HK-2 (cell line): ENCODE measurements around the gene UTP11.
"Not testable (repeated sequence)": the region's sequence is repeated elsewhere in the genome, so short reads cannot be mapped to it uniquely, and the experiment has no call there.

Source experiments
- DNase-seq: peaks from one replicate; pipeline ENCODE4 v3.0.0-alpha.2; 2018; ENCODE audit not compliant: unreplicated experiment

The UTP11 gene

DNA sequence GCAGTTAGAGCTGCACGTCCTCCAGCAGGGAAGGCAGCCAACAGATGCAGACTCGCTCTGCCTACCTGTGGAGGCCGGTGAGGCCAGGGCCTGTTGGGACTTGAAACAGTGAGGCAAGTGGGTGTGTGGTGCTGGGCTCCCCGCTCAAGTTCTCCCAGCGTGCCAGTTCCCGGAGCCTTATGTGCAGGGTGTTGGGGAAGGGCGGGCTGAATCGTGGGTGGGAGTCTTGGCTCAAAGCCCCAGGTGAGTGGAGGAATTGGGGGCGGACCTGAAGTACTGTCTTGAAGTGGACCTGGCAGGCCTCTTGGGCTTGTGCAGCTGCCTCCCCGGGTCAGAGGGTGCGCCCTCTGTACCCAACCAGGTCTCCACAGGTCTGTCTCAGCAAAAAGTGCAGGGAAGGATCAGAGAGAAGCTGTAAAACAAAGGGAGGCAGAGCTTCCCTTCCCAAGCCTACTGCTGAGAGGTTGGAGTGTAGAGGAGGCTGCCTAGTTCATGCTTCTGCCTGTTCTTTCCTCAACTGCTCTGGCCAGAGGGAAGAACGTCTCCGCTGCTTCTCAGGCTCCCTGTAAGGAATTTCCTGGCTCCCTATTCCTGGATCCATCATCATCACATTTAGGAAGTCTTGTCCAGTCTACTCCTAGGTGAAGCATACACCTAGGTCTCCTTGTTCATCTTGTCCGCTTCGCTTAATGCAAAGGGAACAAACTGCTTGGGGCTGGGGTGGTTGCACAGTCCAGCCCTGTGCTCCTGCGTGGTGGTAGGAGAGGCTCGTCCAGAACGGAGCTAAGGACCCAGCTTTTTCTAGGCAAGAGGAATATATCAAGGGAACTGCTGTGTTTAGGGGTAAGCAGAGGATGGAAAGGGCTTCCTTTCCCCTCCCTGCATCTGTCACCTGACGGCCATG lies 14.9 kb downstream of the UTP11 start:
- no peak for DNase-seq

DNA sequence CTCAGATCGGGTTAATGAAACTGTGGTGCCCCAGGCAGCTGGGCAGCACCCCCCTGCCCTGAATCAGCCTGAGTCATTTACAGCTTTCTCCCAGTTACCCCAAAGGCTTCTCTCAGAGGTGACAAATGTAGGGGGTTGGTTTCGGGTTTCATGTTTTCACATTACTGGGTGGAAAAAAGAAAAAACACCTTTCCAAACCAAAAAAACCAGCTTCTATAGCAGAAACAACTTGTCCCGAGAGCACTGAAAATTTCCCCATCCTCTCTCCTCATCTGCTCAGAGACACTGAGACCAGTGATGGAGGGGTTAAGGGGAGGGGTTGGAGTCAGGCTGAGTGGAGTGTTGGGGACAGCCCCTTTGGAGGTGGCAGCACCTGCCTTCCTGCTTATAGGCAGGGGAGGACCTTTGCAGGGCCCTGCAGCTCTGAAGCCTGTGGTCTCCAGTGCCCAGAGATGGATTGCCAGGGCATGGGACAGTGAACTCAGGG lies 15.6 kb downstream of the UTP11 start:
- DNase-seq = peak; percentile 39

DNA sequence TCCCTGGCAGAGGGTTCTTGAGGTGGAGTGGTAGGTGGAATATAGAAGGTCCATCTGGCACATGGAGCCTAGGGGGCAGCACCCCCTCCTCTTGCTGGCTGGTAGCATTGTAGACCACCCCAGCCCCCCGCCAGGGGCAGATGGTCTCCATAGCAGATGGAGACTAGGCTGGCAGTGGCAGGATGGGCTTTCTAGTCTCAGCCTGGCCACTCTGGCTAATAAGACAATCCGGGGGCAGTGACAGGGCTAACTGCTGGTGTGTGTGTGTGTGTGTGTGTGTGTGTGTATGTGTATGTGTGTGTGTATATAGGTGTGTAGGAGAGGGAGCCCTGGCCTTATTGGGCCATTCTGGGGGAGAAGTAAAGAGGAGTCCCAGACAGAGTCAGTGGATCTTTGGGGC lies 16.1 kb downstream of the UTP11 start:
- DNase-seq = no peak

DNA sequence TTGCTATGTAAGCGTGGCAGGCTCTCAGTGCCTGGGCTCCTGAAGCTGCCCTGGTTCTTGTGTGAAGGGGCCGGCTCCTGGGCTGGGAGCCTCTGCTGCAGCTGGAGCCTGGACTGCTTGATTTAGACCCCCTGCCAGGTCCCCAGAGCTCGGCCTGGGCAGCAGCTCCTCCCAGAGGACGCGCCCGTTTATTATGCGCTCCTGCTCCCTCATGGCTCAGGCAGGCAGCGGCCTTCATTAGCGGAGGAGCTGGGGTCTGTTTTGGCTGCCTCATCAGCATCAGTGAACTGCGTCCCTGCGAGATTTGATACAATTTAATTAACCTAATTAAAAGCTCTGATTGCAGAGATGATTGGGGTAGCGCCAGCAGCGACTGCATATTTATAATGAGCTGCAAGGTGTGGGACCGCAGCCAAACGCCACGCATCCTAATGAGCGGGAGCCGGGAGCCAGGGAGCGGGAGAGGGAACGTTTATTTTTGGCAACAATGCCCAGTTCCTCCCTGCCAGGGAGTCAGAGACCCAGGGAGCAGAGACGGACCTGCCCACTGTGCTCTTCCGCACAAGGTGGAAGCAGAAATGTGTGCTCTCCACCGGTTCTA lies 16.6 kb downstream of the UTP11 start:
- DNase-seq = no peak

DNA sequence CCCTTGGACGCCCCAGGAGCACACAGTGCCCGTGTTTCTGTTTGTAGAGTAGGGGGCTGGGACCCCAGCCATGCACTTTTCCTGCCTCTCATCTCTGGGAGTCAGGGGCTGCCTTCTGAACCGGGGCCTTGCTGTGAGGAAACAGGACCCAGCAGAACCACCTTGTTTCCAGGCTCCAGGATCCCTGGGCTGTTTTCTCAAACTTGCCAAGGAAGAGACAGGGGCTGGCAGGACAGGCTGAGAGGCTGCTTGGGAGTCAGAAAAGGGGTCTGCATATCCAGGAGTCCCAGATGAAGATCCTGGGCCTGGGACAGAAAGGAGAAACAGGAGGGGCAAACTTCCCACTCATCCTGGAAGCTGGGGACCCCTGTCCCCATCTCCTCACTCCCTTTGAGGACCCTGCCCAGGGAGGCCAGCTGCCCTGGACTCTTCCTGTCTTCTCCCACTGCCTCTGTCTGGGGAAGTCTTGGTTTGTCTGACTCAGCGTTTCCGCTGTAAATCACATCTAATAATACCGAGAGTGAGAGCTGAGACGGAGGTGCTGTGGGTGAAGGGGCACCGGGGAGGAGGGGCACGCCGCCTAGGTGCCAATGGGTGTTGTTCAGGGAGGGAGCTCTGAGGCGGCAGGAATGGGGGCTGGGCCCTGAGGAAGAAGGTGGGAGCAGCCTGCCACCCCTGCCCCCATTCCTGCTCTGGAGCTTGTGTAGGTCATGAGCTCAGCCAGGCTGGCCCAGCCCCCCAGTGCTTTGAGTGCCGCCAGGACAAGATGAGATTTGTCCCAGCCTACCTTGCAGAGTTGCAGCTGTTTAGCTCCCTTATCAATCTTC lies 17.4 kb downstream of the UTP11 start:
- DNase-seq = peak; percentile 83

DNA sequence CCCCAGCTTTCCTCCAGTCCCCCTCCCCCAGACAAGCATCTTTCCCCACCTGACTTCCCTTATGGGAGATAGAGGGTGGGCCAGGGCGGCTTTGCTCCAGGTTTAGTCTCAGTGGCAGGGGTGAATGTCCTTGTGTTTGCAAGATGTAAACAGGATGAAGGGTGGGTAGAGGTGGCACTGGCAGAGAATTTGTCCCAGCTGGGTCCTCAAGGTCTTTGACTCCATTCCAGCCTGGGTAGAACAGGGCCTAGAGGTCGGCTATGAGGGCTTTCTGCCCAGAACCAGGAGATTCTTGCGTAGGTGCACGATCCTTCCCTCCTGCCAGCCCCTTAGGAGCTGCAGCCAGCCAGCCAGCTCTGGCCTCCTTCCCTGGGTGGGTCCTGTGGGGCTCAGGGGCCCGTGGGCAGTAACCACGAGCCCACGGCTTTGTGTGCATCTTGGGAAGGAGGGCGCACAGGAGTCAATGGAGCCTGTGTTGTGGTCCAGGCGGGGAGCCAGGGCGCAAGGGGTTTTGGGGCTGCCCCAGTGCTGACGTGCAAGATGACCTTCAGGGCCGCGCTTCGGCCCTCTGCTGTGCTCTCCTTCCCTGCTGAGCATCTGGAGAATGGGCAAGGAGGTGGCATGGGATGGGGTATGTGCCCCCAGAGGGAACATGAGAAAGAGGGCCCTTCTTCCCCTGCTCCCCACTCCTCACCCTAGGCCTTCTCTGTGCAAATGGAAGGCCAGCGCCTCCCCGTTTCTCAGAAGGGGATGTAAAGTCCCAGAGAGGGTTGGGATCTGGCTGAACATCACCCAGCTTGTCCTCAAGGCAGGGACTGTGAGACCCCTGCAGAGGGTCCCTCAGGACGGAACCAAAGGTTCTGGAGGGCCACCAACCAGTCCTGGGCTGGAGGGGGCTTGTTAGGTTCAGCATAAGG lies 18.3 kb downstream of the UTP11 start:
- DNase-seq = no peak

GRCh38 chr1:38031513-38031866 lies 19.0 kb downstream of the UTP11 start:
- no peak for DNase-seq

DNA sequence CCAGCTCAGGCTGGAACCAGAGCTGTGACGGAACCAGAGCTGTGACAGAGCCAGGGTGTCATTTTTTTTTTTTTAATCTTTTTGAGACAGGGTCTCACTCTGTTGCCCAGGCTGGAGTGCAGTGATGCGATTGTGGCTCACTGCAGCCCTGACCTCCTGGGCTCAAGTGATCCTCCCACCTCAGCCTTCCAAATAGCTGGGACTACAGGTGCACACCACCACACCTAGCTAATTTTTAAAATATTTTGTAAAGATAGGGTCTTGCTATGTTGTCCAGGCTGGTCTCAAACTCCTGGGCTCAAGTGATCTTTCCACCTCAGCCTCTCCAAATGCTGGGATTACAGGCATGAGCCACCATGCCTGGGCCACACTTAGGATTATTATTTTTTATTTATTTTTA lies 20.5 kb downstream of the UTP11 start:
- DNase-seq = not testable (repeated sequence)

DNA sequence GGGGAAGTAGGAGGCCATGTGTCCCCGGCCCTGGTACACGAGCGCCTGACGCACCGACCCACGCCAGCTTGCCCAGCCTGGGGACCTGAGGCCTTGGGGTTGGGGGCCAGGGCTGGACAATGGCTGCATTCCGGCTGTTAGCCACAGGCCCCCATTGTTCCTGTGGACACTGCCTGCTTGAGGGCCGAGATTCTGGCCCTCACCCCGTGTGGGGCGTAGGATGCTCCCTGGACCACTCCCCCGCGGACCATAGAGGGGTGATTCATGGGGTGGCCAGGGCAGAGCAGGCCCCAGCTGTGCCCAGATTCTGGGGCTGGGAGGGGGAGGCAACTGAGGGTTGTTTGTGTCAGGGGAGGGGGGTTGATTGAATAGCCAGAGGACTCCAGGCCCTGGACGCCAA lies 22.3 kb downstream of the UTP11 start:
- no peak for DNase-seq

- DNase-seq = no peak
Observed at GRCh38 chr1:38037221-38037939, 24.8 kb downstream of the UTP11 start.

GRCh38 chr1:38038861-38039260 lies 26.3 kb downstream of the UTP11 start:
- DNase-seq = peak; percentile 42

DNA sequence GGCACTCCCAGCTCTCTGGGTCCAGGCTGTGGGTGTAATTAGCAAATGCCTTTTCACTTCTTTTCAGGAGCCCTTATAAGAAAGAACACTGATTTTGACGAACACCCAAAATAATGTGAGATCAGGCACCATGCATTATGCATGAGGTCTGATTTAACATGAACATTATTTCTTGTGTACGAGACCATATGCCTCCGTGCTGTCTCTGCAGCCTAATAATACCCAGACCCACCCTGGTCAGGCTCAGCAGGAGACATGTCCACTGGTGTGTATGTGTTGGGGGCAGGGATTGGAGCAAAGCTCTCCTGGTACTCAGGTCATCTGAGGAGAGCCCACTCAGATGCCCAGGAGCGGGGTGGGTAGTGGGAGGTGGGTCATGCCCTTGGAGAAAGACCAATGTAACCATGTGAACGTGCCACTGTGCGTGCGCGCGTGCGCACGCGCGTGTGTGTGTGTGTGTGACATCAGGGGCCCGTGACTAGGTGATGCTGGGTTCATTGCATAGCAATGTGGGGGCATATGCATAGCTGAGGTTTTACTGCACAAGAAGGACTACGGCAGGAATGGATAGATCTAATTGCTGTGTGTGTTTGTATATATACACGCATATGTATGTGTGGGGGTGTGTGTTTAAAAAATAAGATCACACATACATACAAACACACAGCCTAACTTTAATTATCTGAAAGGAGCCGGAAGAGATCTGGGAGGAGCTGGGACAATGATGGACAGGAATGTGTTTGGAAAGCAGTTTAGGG lies 27.0 kb downstream of the UTP11 start:
- DNase-seq = no peak

GRCh38 chr1:38041936-38042834 lies 29.7 kb downstream of the UTP11 start:
- no peak for DNase-seq

DNA sequence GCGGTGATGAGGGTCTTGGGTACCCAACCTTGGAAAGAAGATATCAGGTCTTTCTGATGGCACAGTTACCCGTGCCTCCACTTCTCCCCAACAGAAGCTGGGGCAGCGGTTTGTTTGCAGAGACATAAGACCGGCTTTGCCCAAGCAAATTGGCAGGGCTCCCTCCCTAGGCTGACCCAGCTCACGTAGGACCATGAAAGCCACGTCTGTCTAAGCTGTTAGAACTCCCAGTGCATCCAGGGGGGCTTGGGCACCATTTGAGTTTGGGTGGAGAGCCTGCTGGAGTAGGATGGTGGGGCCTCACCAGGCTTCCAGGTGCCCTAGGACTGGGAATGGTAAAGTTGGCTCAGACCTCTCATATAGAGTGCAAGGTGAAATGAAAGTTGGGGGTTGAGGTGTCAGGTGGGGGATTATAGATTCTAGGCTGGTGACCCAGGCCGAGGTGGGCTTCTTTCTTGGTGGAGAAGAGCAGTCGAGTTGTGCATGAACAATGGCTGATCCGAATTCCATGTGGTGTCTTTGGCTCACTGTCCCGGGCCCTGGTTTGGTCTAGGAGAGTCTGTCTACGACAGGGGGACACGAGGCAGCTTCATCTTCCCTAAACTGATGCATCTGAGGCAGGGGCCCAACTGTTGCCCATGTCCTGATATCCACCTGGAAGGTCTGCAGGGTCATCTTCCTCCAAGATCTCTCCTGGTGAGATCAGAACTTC lies 30.7 kb downstream of the UTP11 start:
- no peak for DNase-seq

- no peak for DNase-seq
Observed at GRCh38 chr1:38044221-38045215, 32.0 kb downstream of the UTP11 start.

GRCh38 chr1:38045401-38046332 lies 33.1 kb downstream of the UTP11 start:
- peak; percentile 17 for DNase-seq
